ENCODE data around the gene DPYSL3. TPM values are rescaled to one million over a fixed set of nuclear protein-coding genes. Genes with fewer than 3 reads are reported as not detected.
A peak's percentile ranks its signal among the peaks of the same experiment; 100 is the strongest.

The DPYSL3 gene
- total RNA-seq, 1 donor: 157 TPM

DNA sequence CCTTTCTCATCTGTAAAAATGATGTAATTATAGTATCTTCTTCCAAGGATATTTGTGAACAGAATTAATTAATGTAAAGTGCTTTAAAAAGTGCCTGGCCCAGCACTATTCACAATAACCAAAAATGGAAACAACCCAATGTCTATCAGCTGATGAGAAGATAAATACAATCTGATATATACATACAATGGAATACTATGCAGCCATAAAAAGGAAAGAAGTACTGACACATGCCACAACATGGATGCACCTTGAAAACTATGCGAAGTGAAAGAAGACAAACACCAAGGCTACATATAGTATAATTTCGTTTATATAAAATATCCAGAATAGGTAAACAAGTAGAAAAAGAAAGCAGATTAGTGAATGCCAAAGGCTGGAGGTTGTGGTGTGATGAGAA, 24.1 kb downstream of the DPYSL3 start:
- no peak overlapping the region for H3K4me3 ChIP-seq (ENCODE audit: low read depth, low read length)
- TF ChIP-seq, protein P1, sequence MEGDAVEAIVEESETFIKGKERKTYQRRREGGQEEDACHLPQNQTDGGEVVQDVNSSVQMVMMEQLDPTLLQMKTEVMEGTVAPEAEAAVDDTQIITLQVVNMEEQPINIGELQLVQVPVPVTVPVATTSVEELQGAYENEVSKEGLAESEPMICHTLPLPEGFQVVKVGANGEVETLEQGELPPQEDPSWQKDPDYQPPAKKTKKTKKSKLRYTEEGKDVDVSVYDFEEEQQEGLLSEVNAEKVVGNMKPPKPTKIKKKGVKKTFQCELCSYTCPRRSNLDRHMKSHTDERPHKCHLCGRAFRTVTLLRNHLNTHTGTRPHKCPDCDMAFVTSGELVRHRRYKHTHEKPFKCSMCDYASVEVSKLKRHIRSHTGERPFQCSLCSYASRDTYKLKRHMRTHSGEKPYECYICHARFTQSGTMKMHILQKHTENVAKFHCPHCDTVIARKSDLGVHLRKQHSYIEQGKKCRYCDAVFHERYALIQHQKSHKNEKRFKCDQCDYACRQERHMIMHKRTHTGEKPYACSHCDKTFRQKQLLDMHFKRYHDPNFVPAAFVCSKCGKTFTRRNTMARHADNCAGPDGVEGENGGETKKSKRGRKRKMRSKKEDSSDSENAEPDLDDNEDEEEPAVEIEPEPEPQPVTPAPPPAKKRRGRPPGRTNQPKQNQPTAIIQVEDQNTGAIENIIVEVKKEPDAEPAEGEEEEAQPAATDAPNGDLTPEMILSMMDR (IDR thresholded peaks at IDR 0.05; ENCODE audit: insufficient read depth, low read length): no peak
- no peak for DNase-seq (ENCODE audit: low read depth)

DNA sequence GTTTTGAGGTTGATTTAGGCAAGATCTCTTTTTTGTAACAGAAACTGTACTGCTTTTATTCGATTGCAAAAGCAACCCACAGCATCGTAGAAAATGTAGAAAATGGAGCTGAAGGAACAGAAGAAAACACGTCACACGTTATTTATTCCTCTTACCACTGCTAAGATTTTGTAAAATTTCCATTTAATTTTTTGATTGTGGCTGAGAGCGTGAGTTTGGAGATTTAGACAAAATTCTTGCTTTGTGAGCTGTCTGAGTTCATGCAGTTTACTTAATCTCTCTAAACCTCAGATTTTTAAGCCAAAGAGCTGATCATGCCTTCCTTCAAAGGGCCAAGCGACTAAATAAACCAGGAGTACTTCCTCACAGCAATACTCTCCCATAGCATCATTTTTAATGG, 24.8 kb downstream of the DPYSL3 start:
- DNase-seq (ENCODE audit: low read depth): peak; percentile 92
- TF ChIP-seq, protein P1 (IDR thresholded peaks at IDR 0.05; ENCODE audit: insufficient read depth, low read length): no peak
- H3K4me3 ChIP-seq (ENCODE audit: low read depth, low read length): no peak overlapping the region

DNA sequence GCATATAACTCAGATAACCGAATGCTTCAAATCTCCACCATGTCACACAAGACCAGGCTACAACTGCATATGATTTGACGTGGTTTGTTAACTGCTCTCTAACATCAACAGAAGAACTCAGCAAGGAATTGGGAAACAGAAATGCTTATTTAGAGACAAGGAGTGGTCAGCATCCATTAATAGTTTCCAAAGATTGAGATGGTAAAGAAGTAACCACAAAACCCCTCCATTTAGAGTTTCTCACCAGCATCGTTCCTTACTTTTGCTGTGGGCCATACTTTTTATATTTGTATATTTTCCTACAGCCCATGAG, 25.2 kb downstream of the DPYSL3 start:
- DNase-seq (ENCODE audit: low read depth): no peak
- TF ChIP-seq, protein P1 (IDR thresholded peaks at IDR 0.05; ENCODE audit: insufficient read depth, low read length): no peak

DNA sequence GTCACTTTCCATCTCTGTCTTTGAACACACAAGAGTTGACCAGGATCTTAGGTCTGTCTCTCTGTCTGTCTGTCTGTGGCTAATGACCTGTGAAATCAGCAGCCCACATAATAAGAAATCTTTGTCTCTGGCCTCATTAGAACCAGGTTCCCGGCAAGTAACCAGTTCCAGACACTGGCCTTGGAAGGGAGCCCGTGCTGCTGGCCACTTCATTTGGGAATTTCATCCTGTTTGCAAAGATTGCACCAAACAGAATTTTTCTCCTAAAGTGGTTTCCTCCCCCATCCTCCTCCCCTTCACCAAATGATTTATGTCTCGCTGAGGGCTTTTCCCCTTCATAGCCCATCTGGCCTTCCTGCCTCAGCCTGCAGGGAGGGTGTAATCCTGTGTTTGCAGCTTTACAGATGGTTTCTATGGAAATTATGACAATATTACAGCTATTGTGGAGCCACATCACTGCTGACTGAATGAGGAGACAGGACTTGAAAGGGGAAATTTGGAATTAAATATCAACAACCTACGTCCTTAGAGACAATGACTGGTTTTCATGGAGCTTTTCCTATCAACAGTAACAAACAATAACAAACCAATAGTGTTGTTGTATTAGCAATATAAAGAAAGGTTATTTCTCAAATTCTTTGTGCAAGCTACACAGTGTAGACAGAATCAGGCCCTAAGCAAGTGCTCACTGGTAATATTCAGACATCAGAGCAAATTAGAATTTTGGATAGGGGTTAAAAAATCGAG, 25.7 kb downstream of the DPYSL3 start:
- TF ChIP-seq, protein P1 (IDR thresholded peaks at IDR 0.05; ENCODE audit: insufficient read depth, low read length): no peak
- H3K4me3 ChIP-seq (ENCODE audit: low read depth, low read length): peak overlapping the region; percentile 1

More for the DNA sequence above, 25.2 kb downstream of the DPYSL3 start:
- H3K4me3 ChIP-seq (ENCODE audit: low read depth, low read length): peak overlapping the region; percentile 1

DNA sequence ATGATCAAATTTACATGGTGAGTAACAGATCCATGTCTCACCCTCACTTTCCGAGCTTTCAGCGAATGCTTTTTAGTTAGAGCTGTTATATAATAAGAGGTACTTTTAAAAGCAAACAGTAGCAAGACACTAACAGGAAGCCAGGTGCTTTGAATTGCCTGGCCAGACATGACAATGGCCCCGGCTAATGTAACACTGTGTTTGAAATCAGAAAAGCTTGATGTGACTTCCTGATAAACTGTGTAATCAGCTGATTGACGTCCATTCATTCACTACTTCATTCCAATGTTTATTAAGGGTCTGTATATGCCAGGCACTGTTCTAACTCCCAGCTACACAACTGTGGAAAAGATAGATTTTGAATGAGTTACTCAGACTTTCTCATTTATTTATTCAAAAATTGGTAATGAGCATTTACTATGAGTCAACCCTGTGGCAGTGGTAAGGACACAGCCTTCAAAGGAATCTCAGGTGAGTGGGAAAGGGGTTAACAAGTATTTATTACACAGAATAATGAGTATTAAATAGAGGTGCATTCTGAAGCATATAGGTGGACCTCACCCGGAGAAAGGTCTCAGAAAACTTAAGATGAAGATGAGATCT, 26.6 kb downstream of the DPYSL3 start:
- TF ChIP-seq, protein P1 (IDR thresholded peaks at IDR 0.05; ENCODE audit: insufficient read depth, low read length): no peak
- H3K4me3 ChIP-seq (ENCODE audit: low read depth, low read length): no peak overlapping the region
- no peak for DNase-seq (ENCODE audit: low read depth)

More for the DNA sequence above, 25.7 kb downstream of the DPYSL3 start:
- peak; percentile 99 for DNase-seq (ENCODE audit: low read depth)

DNA sequence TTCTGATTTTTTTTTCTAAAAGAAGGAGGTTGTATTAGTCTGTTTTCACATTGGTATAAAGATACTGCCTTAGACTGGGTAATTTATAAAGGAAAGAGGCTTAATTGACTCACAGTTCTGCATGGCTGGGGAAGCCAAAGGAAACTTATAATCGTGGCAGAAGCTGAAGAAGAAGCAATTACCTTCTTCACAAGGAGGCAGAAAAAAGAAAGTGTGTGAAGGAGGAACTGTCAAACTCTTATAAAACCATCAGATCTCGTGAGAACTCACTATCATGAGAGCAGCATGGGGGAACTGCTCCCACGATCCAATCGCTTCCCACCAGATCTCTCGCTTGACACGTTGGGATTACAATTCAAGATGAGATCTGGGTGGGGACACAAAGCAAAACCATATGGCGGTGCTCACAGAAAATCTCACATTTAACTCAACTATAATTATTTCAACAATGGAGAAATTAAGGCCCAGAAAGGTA, 27.1 kb downstream of the DPYSL3 start:
- H3K4me3 ChIP-seq (ENCODE audit: low read depth, low read length): no peak overlapping the region
- peak; percentile 27 for DNase-seq (ENCODE audit: low read depth)
- TF ChIP-seq, protein P1 (IDR thresholded peaks at IDR 0.05; ENCODE audit: insufficient read depth, low read length): no peak

Measured in fibroblast of the aortic adventitia (primary cell).